MM.1S (cell line): Measurements from ENCODE around the gene ARHGEF19.

Experiments
- DNase-seq: peaks from one replicate; pipeline ENCODE4 v3.0.0-alpha.2; 2015
- H2AFZ ChIP-seq: fragments of 300-600 bp; sonication (generic); 2 replicates; pipeline ENCODE4 v1.6.0; 2016; ENCODE audit warnings: antibody characterized with exemption, low read length
- H3F3A ChIP-seq: fragments of 300-600 bp; sonication (generic); 2 replicates; pipeline ENCODE4 v1.6.1; 2016; ENCODE audit warnings: mild to moderate bottlenecking, antibody characterized with exemption, low read length, moderate library complexity, mixed read lengths; ENCODE audit not compliant: insufficient read depth
- H3K27ac ChIP-seq: fragments of 300-600 bp; sonication (generic); 2 replicates; pipeline ENCODE4 v1.5.1; 2016; ENCODE audit warnings: mild to moderate bottlenecking, low read length
- H3K27me3 ChIP-seq: fragments of 300-600 bp; sonication (generic); replicated peaks from 2 replicates; pipeline ENCODE4 v1.6.0; 2016; ENCODE audit warnings: low read length; ENCODE audit not compliant: insufficient read depth
- H3K36me3 ChIP-seq: fragments of 300-600 bp; sonication (generic); replicated peaks from 2 replicates; pipeline ENCODE4 v1.6.1; 2016; ENCODE audit warnings: mild to moderate bottlenecking, low read length, mixed read lengths; ENCODE audit not compliant: insufficient read depth
- H3K4me1 ChIP-seq: fragments of 300-600 bp; sonication (generic); 2 replicates; pipeline ENCODE4 v1.6.1; 2016; ENCODE audit warnings: low read length, mixed read lengths
- H3K4me2 ChIP-seq: fragments of 300-600 bp; sonication (generic); 2 replicates; pipeline ENCODE4 v1.6.0; 2016; ENCODE audit warnings: low read depth, low read length
- H3K4me3 ChIP-seq: fragments of 300-600 bp; sonication (generic); 2 replicates; pipeline ENCODE4 v1.5.1; 2016; ENCODE audit warnings: low read length, mixed read lengths
- H3K79me2 ChIP-seq: fragments of 300-600 bp; sonication (generic); 2 replicates; pipeline ENCODE4 v1.6.1; 2016; ENCODE audit warnings: mixed run types, low read length, mixed read lengths
- H3K9ac ChIP-seq: fragments of 300-600 bp; sonication (generic); 2 replicates; pipeline ENCODE4 v1.6.1; 2016; ENCODE audit warnings: low read length, mixed read lengths
- H3K9me2 ChIP-seq: fragments of 300-600 bp; sonication (generic); replicated peaks from 2 replicates; pipeline ENCODE4 v1.6.1; 2016; ENCODE audit warnings: mild to moderate bottlenecking, low read length, mixed read lengths; ENCODE audit not compliant: insufficient read depth
- H3K9me3 ChIP-seq: fragments of 300-600 bp; sonication (generic); replicated peaks from 2 replicates; pipeline ENCODE4 v1.6.1; 2016; ENCODE audit warnings: mild to moderate bottlenecking, low read length, mixed read lengths; ENCODE audit not compliant: insufficient read depth
- H4K20me1 ChIP-seq: fragments of 300-600 bp; sonication (generic); 2 replicates; pipeline ENCODE4 v1.6.1; 2016; ENCODE audit warnings: mild to moderate bottlenecking, low read length, moderate library complexity, mixed read lengths; ENCODE audit not compliant: insufficient read depth
- EZH2 ChIP-seq: fragments of 300-600 bp; sonication (generic); optimal IDR thresholded peaks from 2 replicates; pipeline ENCODE3; 2017; ENCODE audit warnings: low read depth, mild to moderate bottlenecking, antibody characterized with exemption, low read length, mixed read lengths
- EZH2phosphoT487 ChIP-seq: fragments of 300-600 bp; sonication (generic); IDR thresholded peaks from 2 replicates; pipeline ENCODE4 v1.6.1; 2018; ENCODE audit warnings: antibody characterized with exemption, low read length
- TF ChIP-seq, protein P1 (sequence below): fragments of 300-600 bp; sonication (generic); IDR thresholded peaks from 2 replicates; pipeline ENCODE4 v1.5.1; 2016; ENCODE audit warnings: antibody characterized with exemption, low read length, mixed read lengths

ARHGEF19 gene

GRCh38 chr1:16209132-16209846 lies 3.2 kb downstream of the ARHGEF19 start:
- Histone ChIP-seq H3K27ac (no peak overlapping the region), H3K79me2 (no peaks in the 10 kb centered on the region), H3K9me3 (no peaks in the 10 kb centered on the region), H3K9ac (no peak overlapping the region), H3K4me2 (no peak overlapping the region), H3K36me3 (no peaks in the 10 kb centered on the region), H3K9me2 (no peaks in the 10 kb centered on the region), H4K20me1 (no peaks in the 10 kb centered on the region), H3K4me3 (no peak overlapping the region), H3K27me3 (no peaks in the 10 kb centered on the region), H3F3A (peaks cover 4% of the 10 kb centered on the region; the same call in 1 of the 2 replicates), H2AFZ (no peak overlapping the region), H3K4me1 (no peaks in the 10 kb centered on the region; the same call in 1 of the 2 replicates)
- DNase-seq, result no peak
- no peak for TF ChIP-seq EZH2phosphoT487
- TF ChIP-seq EZH2, result no peak
- TF ChIP-seq, protein P1, sequence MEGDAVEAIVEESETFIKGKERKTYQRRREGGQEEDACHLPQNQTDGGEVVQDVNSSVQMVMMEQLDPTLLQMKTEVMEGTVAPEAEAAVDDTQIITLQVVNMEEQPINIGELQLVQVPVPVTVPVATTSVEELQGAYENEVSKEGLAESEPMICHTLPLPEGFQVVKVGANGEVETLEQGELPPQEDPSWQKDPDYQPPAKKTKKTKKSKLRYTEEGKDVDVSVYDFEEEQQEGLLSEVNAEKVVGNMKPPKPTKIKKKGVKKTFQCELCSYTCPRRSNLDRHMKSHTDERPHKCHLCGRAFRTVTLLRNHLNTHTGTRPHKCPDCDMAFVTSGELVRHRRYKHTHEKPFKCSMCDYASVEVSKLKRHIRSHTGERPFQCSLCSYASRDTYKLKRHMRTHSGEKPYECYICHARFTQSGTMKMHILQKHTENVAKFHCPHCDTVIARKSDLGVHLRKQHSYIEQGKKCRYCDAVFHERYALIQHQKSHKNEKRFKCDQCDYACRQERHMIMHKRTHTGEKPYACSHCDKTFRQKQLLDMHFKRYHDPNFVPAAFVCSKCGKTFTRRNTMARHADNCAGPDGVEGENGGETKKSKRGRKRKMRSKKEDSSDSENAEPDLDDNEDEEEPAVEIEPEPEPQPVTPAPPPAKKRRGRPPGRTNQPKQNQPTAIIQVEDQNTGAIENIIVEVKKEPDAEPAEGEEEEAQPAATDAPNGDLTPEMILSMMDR, result no peak

DNA sequence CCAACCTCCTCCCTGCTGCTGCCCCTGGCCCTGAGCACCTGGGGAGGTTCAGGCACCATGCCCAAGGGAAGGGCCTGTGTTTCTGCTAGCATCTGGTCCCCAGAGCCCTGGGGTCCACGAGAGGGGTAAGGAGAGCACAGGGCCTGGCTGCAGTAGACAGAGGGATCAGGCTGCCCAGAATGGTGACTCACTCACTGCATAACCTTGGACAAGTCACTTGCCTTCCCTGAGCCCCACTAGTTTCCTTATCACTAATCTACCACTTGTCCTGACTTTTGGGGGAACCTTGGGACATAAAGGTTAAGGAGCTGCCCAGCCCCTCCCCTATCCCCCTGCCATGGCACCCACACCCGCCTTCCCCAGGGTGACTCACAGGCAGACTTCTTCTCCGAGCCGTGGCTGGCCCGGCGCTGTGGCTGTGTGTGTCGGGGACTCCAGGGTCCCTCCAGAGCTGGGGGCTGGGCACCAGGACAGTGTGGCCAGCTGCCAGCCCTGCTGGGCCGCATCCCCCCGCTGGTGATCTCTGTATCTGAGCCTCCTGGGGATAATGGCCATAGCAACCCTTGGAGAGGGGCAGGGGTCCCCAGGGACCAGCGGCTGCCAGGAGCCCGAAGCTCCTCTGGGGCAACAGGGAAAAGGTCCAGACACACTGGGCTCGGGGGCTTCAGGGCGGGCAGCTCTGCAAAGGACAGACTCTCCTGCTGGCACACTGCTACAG lies 4.0 kb downstream of the ARHGEF19 start:
- H3K36me3 ChIP-seq, result no peaks in the 10 kb centered on the region
- H3K4me3 ChIP-seq, result no peak overlapping the region
- no peaks in the 10 kb centered on the region for H4K20me1 ChIP-seq
- H3K9ac ChIP-seq, result no peak overlapping the region
- TF ChIP-seq EZH2phosphoT487 (no peak), EZH2 (no peak)
- TF ChIP-seq, protein P1, result no peak
- no peaks in the 10 kb centered on the region for H3K27me3 ChIP-seq
- H3F3A ChIP-seq, result peaks cover 4% of the 10 kb centered on the region; the same call in 1 of the 2 replicates
- H3K9me3 ChIP-seq, result no peaks in the 10 kb centered on the region
- no peaks in the 10 kb centered on the region; the same call in 1 of the 2 replicates for H3K4me1 ChIP-seq
- H3K27ac ChIP-seq, result no peak overlapping the region
- H2AFZ ChIP-seq, result no peak overlapping the region
- DNase-seq, result no peak
- H3K9me2 ChIP-seq, result no peaks in the 10 kb centered on the region
- no peaks in the 10 kb centered on the region for H3K79me2 ChIP-seq
- no peak overlapping the region for H3K4me2 ChIP-seq

- Histone ChIP-seq H3K9me2 (no peaks in the 10 kb centered on the region), H3F3A (peaks cover 4% of the 10 kb centered on the region; the same call in 1 of the 2 replicates), H3K4me2 (peak overlapping the region; percentile 44), H3K79me2 (no peaks in the 10 kb centered on the region), H3K36me3 (no peaks in the 10 kb centered on the region), H3K9me3 (no peaks in the 10 kb centered on the region), H3K9ac (peak overlapping the region; percentile 60; the same call in 1 of the 2 replicates), H2AFZ (peak overlapping the region; percentile 93), H3K4me3 (peak overlapping the region; percentile 65), H3K27ac (peak overlapping the region; percentile 79; the same call in 1 of the 2 replicates), H4K20me1 (no peaks in the 10 kb centered on the region), H3K27me3 (no peaks in the 10 kb centered on the region), H3K4me1 (no peaks in the 10 kb centered on the region; the same call in 1 of the 2 replicates)
- no peak for DNase-seq
- TF ChIP-seq, protein P1, result no peak
- TF ChIP-seq EZH2phosphoT487 (no peak), EZH2 (no peak)
Observed at GRCh38 chr1:16207318-16208269, 4.9 kb downstream of the ARHGEF19 start.
